ENCODE data around the gene CFAP65.

Gene CFAP65

GRCh38 chr2:219059725-219060682 is 18.7 kb upstream of the CFAP65 start:
- DNase-seq (ENCODE audit: low read depth in 2 of 2) = no peak

- DNase-seq (ENCODE audit: low read depth in 2 of 2) = no peak
Measured at GRCh38 chr2:219059375-219059724, 18.0 kb upstream of the CFAP65 start.

DNA sequence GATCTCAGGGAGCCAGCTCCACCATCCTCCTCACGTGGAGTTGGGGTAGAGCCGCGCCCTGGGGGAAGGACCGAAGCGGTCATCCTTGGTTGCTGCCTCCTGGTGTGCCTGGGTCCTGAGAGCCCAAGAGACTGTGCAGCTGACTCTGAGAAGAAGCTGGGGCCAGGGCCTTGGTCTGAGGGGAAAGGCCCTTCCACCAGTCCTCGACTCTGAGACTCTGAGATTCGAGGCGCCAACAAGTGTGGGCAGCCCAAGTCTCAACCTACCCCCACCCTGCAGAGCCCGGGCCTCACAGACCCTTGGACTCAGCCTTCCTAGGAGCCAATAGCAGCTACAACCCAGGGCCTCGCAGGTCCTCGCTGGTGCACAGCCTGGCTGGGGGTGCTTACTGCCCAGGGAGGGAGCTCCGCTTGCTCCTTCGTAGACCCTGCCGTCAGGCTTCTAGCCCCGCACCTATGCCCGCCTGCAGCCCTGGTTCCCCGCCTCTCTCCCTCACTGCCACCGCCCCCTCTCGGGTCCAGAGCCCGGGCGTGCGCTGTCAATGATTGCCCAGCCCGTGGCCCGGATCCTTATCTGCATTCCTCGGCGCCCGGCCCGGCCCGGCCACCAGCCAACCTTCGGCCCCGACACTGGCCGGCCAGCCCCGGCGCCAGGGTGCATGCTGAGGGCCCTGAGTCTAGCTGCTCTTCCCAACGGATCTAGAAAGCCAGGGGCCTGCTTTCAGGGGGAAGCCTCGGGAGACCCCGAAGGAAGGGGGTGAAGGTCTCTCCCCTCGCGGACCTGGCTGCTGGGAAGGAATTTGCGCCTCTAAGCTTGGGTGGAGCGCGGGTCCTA is 17.4 kb upstream of the CFAP65 start:
- DNase-seq (ENCODE audit: low read depth in 2 of 2) = no peak

DNA sequence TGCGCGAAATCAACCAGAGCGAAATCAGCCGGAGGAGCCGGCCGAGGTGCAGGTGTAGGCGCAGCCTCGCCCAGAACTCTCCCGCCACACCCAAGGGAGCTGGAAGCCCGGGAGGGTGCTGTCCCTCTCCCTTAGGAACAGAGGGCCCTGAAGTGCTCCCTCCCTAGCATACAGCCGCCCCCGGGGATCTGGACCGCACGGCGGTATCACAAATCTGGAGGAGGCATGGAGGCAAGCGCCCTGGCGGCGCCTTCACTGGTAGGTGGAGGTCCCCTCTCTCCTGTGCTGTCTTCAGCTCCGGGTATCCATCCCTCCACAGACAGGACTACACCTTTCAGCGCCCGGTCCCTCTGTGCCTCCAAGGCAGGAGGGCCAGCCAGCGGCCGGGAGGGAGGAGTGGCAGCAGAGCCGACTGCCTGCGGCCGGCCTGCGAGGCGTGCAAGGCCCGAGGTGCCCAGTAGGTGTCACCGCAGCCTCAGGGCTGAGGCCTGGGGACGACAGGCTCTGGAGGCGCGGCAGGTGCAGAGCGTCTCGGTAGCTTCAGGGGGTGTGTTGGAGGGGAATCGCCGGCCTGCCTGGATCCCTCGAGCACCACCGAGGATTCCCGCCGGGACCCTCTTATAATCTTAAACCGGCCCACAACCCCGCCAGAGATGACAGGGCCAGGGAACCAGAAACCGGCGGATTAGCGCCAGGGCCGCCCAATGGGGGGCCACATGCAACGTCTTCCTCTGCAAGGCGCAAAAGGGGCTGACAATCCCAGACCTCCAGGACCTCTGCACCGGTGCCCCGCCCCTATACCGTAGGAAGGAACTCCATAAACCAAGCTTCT is 16.6 kb upstream of the CFAP65 start:
- DNase-seq (ENCODE audit: low read depth in 2 of 2) = peak; percentile 51 to 55

DNA sequence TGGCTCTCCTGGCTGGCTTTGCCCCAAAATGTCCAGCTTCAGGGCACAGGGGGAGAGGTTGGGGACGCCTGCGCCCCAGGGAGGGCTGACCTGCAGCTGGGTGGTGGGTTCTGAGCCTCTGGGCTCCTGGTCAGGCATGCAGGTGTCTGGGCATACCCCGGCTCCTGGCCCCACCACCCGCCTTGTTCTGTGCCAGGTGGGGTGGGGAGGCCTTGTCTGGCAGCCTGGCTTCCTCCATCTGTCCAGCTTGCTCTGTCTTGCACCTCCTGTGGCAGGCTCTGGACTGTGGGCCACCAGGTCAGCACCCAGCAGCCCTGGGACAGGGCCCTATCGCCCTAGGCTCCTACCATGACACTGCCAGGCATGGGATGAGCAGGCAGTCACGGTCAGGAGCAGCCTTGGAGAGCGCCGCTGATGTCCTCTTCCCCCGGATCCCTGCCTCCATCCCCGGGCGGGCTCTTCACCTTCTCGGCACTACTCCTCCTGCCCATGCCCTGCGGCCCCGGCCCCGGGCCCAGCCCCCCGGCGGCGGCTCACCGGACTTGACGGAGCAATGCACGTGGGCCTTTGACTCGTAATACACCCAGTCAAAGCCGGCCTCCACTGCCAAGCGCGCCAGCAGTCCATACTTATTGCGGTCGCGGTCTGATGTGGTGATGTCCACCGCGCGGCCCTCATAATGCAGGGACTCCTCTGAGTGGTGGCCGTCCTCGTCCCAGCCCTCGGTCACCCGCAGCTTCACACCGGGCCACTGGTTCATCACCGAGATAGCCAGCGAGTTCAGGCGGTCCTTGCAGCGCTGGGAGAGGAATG is 15.8 kb upstream of the CFAP65 start:
- DNase-seq (ENCODE audit: low read depth in 2 of 2) = no peak

DNA sequence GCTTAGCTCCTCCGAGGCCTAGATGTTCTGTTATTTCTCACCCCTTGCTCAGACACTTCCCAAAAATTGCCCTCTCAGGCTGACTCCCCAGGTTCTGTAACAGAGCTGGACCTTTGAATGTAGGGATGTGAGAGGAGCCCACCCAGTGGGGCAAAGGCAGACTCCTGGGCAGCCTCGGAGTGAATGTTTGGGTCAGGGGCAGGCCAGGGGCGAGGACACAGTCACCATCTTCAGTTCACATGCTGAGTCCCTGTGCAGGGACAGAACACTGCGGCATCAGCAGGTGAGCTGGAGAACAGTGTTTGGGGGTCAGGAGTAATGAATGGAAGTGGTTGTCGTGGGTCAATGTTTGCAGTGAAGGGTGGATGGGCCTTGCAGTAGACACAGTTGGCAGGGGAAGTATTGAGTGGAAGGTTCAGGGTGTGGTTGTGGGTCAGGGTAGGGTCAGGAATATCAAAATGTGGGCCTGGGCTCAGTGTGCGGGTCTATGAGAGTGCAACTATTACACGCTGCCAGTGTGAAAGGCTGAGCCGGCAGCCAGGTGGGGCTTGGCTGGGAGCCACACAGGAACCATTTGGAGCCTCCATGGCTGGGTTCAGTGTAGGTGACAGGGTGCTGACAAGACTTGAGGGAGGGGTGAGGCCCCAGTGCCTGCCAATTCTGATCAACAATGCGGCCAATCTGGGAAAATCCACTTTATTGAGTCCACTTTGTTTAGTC is 15.0 kb upstream of the CFAP65 start:
- DNase-seq (ENCODE audit: low read depth in 2 of 2) = no peak

DNA sequence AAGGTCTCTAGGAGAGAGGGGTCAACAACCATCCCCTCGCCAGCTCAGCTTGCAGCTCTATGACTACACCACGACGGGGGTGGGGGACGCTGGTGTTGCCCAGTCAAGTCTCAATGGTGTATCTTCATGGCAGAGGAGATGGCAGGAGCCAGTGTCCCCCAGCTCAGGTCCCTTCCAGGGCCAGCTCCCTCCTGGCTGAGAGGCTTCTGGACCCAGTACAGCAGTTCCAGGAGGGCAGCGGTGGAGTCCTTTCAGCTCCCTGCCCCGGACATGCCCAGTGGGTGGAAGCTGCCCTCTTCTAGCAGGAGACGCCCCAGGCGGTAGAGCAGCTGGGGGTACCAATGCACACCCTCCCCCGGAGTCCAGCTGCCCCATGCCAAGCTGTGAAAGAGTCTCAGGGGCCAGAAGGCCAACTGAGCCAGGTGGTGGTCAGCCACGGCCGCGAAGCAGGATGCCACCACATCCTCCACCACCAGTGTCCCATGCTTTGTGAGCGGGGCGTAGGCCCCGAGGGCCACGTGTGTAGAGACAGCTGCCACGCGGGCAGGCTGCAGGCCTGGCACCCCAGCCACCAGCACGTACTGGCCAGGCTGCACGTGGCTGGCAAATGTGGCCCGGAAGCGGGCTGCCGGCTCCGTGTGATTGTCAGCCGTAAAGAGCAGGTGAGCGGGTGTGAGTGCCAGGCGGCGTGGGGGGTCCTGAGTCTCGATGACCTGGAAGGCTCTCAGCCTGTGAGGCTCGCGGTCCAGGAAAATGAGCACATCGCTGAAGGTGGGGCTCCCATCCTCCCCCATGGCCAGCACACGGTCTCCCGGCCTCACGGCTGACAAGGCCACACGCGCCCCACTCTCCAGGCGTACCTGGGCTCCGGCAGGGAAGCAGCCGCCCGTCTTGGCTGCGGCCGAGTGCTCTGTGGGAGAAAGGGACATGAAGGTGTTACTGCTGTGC is 13.9 kb upstream of the CFAP65 start:
- DNase-seq (ENCODE audit: low read depth in 2 of 2) = no peak

DNA sequence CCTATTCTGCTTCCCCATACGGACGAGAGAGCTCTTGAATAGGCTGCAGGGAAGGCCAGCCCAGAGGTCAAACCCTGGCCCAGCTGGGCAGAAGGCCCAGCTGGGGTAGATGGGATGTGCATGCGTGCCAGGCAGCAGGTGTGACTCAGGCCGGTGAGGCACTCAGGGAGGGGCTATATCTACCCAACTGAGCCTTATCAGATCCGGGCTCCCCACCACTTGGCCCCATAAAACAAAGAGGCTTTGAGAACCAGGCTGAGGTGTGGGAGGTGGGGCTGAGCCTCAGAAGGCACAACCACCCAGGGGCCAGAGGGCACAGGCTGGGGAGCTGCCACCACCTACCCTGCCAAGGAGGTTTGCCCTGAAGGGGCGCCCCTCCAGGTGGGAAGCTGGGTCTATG is 8.0 kb upstream of the CFAP65 start:
- no peak for DNase-seq (ENCODE audit: low read depth in 2 of 2)

DNA sequence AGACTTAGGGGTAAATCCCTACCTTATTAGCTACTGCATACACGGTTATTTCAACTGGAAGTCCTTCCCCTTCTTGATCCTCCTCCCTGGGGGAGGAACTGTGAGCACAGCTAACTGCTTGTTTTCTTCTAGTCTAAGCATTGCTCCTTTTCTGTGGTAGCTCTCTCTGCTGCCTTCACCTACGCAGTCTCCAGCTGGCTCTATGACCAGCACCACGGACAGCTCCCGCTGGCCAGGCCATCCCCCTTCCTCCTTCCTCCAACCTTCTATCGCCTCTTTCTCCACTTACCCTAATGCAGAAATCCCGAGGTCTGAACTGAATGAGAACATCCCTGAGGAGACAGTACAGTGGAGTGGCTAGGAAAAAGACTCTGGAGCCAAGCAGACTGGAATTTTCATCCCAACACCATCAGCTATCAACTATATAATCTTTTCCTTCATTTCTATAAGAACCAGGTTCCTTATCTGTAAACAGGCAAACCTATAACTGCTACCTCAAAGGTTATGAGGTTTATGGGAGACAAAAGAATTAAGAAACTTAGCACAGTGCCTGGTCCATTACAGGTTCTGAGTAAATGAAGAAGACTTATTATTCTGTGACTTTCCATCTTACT is 4.7 kb upstream of the CFAP65 start:
- DNase-seq (ENCODE audit: low read depth in 2 of 2) = no peak

DNA sequence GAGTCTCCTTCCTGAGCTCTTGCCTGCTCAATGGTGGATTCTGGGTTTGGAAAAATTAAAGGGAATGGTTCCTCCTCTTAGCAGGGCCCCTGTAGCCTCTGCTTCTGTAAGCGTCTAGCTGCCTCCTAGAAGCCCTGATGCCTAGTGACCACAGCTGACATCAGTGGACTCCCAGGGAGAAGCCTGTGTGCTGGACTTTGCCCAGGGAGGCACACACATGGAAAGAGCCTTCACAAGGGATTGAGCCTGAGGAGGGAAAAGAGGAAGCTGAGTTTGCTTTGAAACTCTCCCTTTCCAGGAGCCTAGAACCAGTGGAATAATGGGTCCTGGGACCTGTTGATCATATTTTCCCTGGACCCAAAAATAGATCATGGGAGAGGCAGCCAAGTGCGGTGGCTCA is 1.4 kb upstream of the CFAP65 start:
- no peak for DNase-seq (ENCODE audit: low read depth in 2 of 2)

DNA sequence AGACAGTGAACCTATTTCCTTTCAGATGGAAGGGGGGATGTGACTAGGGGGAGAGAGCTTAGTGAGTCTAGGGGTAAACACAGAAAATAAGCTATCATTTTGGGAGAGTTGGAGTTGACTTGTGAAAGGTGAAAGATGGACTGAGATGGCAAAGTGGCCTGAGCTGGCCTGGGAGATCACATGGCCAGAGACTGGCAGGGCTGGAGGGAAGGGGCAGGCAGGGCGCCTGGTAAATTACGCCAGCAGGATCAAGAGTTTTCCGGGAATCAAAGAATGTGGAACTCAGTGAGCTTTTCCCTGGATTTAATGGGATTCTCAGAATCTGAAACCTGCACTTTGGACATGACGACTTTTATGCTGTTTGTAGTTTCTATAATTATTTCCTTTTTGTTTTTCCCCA is 841 bp upstream of the CFAP65 start:
- DNase-seq (ENCODE audit: low read depth in 2 of 2) = no peak

GRCh38 chr2:219038600-219038999 is 2.7 kb downstream of the CFAP65 start:
- DNase-seq (ENCODE audit: low read depth in 2 of 2) = no peak

GRCh38 chr2:219037783-219038499 is 3.4 kb downstream of the CFAP65 start:
- DNase-seq (ENCODE audit: low read depth in 2 of 2) = no peak

DNA sequence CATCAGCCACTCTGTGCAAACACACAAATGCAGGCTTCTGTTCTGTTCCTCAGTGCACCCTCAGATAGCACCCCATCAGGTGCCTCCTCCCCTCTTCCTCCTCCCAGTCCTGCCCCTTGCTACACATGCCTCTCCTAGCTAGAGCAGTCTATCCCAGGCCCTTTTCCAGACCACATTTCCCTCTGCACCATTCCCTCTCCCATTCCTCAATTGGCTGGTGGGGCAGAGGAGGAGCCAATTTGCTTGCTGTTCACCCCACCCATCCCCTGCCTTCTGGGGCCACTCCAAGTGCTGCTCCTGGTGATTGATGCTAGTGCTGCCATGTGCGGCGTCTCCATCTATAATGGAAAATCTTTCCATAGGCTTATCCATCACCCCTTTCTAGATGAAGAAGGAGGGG is 5.4 kb downstream of the CFAP65 start:
- no peak for DNase-seq (ENCODE audit: low read depth in 2 of 2)

GRCh38 chr2:219034823-219035222 is 6.5 kb downstream of the CFAP65 start:
- DNase-seq (ENCODE audit: low read depth in 2 of 2) = no peak

- DNase-seq (ENCODE audit: low read depth in 2 of 2) = no peak
Measured at GRCh38 chr2:219032051-219032745, 9.1 kb downstream of the CFAP65 start.

DNA sequence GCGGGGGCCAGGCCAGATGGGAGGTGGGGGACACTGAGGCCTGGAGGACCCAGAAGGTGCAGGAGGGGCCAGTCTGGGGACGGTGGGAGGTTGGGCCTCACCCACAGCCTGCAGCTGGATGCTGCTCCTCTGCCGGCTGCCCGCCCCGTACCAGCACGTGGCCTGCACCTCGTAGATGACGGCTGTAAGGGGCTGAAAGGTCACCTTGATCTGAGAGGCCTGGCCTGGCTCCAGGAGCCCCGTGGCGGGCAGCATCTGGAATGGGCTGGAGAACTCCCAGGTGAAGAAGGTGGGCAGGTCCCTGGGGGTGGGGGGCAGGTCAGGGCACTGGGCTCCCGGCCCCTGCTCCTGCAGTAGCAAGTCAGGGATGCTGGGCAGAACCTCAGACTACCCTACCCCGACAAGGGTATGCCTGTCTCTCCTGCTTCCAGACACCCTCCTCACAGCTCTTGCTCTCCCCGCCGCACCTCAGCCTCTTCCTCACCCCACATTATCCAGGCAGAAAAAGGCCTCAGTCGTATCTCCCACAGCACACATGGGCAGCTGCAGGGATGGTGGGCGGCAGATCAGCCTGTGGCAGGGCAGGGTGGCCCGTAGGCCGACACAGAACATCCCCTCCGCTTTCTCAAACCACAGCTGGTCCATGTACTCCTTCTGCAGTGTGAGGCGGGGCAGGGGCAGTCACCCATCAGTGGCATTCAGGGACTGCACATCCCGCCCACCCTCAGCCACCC is 10.1 kb downstream of the CFAP65 start:
- no peak for DNase-seq (ENCODE audit: low read depth in 2 of 2)
